Measurements from ENCODE around the gene LTF.

DNA sequence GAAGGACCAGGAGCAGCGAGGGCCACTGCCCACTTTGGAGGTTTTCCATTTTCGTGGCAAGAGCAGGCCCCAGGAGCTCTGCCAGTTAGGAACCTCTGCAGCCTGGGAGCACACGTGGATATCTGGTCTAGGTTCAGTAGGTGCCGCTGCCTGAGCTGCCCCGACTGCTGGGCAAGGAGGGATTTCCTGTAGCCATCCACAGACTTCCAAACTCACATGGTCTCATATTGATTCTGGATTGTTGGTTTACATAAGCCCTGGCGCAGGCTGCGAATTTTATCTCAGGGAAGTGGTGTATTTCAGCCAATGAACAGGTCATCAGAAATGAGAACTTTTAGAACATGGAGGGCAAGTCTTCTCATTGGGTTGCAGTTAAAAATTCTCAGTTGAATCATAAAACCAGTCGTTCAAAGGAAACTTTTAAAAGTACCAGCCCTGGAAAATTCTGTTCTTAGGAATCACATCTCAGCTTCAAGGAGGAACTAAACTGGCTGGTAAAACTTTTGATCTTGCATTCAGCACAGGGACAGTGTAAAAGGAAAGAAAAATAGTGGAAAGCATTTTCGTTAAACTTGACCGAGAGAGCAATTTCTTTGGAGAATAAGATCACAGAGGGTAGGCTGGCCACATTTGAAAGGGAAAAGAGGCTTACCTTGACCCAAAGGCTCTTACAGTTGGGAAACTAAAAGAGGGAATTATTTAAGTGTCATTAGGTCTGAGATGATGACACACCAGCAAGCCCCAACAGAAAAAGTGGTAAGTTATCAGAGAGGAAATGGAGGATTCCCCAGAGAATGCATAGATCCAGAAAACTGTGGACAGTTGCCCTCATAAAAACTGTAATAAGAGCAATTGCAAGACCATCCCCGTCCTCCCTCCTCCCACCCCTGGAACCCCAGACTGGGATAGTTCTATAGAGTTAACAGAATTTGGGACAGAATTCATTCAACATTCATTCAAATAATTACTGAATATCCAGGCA lies 26.7 kb upstream of the LTF start:
- TF ChIP-seq POLR2AphosphoS5 (IDR thresholded peaks at IDR 0.05; ENCODE audit: low read depth) (no peak), SPI1 (IDR thresholded peaks at IDR 0.05; ENCODE audit: borderline replicate concordance, low read depth) (no peak), GABPA (IDR thresholded peaks at IDR 0.05; ENCODE audit: low read depth) (no peak)
- TF ChIP-seq, protein P1, sequence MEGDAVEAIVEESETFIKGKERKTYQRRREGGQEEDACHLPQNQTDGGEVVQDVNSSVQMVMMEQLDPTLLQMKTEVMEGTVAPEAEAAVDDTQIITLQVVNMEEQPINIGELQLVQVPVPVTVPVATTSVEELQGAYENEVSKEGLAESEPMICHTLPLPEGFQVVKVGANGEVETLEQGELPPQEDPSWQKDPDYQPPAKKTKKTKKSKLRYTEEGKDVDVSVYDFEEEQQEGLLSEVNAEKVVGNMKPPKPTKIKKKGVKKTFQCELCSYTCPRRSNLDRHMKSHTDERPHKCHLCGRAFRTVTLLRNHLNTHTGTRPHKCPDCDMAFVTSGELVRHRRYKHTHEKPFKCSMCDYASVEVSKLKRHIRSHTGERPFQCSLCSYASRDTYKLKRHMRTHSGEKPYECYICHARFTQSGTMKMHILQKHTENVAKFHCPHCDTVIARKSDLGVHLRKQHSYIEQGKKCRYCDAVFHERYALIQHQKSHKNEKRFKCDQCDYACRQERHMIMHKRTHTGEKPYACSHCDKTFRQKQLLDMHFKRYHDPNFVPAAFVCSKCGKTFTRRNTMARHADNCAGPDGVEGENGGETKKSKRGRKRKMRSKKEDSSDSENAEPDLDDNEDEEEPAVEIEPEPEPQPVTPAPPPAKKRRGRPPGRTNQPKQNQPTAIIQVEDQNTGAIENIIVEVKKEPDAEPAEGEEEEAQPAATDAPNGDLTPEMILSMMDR (IDR thresholded peaks at IDR 0.05; ENCODE audit: insufficient read depth, low read length), result no peak
- TF ChIP-seq, protein P2, sequence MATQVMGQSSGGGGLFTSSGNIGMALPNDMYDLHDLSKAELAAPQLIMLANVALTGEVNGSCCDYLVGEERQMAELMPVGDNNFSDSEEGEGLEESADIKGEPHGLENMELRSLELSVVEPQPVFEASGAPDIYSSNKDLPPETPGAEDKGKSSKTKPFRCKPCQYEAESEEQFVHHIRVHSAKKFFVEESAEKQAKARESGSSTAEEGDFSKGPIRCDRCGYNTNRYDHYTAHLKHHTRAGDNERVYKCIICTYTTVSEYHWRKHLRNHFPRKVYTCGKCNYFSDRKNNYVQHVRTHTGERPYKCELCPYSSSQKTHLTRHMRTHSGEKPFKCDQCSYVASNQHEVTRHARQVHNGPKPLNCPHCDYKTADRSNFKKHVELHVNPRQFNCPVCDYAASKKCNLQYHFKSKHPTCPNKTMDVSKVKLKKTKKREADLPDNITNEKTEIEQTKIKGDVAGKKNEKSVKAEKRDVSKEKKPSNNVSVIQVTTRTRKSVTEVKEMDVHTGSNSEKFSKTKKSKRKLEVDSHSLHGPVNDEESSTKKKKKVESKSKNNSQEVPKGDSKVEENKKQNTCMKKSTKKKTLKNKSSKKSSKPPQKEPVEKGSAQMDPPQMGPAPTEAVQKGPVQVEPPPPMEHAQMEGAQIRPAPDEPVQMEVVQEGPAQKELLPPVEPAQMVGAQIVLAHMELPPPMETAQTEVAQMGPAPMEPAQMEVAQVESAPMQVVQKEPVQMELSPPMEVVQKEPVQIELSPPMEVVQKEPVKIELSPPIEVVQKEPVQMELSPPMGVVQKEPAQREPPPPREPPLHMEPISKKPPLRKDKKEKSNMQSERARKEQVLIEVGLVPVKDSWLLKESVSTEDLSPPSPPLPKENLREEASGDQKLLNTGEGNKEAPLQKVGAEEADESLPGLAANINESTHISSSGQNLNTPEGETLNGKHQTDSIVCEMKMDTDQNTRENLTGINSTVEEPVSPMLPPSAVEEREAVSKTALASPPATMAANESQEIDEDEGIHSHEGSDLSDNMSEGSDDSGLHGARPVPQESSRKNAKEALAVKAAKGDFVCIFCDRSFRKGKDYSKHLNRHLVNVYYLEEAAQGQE (IDR thresholded peaks at IDR 0.05; ENCODE audit: insufficient replicate concordance, low read depth), result no peak

Measured in HL-60 (cell line).